KG1 (cell line): ENCODE data around the gene TMEFF2.

ENCODE experiments used
- DNase-seq: peaks from one replicate; lab custom pipeline; 2025; lab: John Stamatoyannopoulos, UW

Gene TMEFF2

DNA sequence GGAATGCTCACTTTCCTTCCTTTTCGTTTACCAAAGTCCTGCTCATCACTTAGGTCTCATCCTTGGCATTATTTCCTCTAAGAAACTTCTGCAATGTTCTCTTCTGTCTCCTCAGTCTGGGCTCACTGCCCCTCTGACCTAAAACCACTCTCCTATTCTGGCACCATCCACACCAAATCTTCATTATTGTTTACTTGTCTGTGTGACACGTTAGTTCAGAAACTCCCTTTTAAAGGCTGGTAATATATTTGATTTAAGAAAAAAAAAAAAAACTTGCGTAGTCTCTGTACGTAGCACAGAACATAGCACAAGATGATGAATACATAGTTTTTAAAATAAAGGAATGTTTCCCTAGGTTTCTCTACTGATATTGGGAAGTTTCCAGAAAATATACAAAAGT, 229.0 kb downstream of the TMEFF2 start:
- DNase-seq = no peak

DNA sequence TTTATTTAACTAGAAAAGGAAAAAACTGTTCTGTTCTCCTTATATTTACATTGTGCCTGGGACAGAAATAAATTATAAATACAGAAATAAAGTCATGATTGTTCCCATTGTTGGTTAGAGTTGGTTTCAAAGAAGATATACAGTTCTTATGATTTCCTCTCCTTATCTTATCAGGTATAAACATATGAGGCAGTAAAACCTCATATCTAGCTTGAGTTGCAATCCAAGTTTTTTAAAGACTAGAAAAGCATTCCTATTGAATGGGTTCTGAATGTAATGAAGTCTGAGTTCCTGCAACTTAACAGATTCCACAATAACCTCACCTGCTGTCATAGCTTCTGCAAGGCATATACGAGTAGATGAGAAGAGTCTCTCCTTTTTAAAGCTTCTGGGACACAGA, 233.2 kb downstream of the TMEFF2 start:
- DNase-seq = no peak

DNA sequence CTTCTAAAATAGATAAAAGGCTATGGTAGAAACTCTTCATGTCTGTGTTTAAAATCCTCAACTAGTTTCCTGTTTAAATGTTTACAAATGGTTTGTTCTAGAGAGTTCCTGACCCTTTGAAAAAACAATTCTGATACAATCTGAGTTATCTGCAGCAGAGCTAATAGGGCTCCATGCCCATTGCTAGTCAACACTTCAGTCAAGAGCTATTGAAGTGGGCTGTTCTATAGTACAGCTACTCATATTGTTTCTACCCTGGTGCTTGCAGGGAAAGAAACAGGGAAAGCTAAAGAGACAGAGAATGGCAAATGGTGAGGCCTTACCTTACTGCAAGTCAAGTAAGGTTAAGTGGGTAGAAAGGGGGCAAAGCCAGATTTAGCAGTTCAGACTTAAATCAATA, 235.5 kb downstream of the TMEFF2 start:
- no peak for DNase-seq

DNA sequence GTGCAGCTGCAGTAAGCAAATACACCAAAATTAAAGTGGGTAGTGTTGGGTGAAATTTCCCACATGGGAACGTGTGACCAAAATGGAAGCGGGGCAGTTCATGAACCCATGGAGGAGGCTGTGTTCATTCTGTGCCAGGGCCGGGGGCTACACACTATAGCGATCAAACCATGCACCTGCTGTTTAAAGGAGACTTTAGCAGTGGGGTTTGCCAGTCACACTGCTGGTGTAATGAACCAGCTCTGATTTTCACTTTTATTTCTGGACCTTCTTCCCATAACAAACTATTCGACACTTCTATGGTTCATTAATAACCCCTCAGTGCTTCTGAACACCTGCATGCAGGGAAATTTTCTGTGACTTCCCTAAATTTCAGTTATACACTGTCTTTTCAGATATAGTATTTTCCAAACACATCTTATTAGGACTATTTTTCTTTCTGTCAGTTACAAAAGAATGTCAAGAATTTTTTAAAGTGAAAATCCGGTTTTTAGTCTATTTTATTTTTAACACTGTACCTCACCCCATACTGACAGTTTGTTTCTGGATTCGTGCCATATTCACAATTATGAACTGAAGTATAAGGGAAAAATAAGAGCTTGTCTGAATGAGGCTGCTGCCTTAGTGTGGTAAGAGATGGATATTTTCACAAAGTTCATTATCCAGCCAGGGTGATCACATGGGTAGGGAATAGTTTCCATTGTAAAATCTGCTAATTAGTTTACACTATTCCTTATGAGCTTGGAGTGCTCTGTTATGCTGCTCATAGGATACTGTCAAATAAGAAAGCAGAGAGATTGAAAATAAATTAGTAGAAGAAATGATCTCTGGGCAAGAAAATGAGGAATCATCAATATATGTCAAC, 236.5 kb downstream of the TMEFF2 start:
- no peak for DNase-seq

DNA sequence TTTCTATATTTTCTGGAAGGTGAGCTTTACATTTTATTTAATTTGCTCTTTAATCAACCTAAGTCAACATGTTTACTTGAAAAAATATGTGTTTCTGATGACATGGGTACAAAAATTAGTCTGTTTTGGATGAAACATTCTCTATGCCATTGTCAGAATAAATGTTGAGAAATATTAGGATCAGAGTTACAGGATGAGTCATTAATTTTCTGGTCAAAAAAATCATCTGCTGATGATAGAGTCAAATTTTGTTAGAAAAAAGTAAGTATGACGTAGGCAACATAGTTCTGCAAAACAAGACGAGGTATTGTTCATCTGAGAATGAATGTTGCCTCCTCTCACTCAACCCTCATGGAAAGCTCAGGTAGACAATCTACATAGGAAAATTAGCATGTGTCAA, 240.3 kb downstream of the TMEFF2 start:
- DNase-seq = no peak

DNA sequence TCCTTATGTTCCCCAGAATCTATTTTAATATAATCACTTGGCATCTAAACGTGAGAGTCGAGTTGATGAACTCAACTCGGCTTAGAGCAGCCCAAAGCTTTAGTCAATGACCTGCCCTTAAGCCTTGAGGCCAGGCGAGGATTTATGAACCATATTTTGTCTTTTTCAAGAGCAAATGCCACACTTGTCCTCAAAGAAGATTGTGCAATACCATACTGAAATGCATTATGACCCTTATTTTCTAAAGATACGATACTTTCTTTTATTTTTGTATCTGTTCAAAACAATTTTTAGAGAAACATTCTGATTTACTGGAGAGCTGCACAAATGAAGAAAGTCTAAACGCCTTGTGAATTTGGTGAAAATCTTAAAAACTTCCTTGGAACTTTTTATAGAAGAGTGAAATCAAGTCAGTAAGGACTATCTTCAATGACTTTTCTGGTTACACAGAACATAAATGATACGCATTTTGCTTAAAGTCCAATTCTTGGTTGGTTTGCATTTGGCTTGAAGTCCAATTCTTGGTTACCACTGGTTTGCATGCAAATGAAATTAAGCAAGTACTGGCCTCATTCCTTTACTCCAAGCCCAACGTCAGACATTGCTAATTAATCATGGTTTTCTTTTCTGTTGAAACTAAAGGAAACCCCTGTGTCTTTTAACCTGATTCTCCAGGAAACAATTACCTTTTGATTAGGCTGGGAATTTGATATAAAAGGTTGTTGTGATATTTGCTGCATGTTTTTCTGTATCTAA, 242.0 kb downstream of the TMEFF2 start:
- no peak for DNase-seq

DNA sequence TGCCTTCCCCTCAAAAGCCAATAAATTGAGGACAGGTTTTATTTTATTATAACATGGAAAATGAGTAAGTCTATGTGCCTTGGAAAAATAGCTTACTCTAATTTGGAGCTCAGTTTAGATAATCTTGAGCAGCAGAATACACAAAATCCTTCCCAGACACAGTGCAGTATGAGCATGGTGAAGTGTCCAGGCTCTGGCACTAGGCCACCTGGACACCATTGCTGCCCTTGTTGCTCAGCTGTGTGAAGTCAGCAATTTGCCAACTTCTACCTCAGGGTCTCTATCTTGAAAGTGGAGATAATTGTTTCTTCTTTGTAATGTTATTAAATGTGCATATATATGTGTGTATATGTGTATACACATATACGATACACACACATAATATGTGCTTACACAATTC, 242.9 kb downstream of the TMEFF2 start:
- no peak for DNase-seq

DNA sequence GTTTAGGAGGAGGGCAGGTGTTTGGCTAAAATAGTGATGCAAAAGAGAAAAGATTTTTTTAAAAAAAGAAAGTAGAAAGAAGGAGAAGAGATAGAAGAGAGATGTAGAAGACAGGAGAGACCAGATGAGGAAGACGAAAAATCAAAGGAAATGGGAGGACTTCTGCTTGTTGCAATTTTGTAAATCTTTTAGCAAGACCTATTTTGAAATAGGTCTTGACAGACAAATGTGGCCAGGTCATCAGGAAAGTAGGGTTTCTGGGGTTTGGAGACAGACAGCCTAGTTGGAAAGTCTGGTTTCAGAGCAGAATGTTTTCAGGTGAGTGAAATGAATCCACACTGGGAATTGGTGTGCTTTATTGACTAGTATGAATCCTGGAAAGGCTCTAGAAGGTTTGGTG, 243.4 kb downstream of the TMEFF2 start:
- DNase-seq = no peak

DNA sequence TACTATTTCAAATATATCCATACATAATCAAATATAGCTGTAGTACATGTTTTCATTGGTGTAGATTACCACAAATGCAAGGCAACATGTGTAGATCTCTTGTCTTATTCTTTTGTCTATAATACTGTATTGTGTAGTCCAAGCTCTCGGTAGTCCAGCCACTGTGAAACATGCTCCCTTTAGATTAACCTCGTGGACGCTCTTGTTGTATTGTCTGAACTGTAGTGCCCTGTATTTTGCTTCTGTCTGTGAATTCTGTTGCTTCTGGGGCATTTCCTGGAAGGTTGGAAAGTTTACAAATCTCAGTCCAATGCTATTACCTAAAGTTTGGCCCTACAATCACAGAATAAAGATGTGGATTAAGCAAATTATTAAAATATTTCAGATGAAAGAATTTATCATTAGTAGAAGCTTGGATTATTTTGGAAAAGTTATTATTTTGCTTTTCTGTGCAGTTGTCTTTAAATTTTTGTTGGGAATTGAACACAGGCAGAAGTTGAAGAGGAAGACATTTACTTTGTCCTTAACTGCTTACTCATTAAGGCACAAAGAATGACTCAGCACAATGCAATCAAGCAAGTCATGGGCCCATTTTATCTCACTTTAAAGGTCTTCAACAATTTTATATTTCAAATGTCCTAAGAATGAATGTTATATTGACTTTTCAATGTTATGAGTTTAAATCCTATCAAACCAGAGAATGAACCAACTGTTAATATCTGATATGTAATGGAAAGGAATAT, 244.4 kb downstream of the TMEFF2 start:
- no peak for DNase-seq

DNA sequence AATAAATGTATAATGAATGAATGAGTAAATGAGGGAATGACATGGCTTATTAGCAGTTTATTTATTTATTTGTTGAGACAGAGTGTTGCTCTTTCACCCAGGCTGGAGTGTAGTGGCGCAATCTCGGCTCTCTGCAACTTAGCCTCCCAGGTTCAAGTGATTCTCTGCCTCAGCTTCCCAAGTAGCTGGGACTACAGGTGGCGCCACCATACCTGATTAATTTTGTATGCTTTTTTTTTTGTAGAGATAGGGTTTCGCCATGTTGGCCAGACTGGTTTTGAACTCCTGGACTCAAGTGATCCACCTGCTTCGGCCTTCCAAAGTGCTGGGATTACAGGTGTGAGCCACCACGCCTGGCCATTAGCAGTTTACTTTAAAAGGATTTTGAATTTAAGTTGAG, 247.5 kb downstream of the TMEFF2 start:
- no peak for DNase-seq

DNA sequence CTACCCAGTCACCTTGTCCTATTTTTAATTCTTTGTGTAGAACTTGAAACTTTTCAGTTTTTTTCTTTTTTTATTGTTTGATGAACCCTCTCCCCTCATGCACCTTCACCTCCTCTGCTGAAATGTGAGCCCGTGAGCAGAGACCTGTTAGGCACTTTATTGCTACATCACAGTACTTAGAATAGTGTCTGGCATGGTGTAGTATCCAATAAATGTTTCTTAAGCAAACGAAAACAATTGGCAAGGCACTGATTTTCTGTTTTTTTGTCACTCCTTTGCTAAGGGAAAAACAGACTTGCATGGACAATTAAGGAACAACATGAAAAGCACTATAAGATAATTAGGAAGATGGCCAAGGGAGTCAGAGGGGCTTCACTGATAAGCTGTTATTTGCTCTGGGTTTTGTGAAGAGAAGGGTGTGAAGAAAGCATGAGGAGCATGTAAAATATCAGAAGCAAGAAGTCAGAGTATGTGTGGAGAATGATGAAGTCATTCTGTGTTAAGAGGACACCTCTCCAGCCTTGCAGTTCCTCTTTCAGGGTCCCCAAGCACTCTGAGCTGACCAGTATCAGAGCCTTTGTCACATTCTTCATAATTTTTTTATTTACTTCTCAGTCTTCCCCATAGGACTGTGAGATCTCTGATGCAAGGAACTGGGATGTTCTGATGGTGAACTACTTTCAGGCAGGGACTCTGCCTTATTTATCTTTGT, 248.1 kb downstream of the TMEFF2 start:
- DNase-seq = no peak

DNA sequence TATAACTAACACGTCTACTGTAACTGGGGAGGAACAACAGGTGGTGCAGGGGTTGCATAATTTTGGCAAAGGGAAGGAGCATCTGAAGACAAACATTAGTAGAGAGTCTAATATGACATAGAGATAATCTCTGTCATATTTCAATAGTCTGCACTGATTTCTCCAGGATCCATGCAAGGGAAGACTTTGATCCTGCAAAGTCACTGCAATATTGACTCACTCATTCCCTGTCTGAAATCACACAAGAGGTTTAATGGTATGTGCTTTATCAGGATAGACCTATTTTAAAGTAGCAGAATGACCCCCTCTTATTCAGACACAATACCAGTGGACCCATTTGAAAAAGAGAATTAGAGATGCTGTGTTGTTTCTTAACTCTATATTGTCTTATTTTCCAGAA, 249.1 kb downstream of the TMEFF2 start:
- no peak for DNase-seq

DNA sequence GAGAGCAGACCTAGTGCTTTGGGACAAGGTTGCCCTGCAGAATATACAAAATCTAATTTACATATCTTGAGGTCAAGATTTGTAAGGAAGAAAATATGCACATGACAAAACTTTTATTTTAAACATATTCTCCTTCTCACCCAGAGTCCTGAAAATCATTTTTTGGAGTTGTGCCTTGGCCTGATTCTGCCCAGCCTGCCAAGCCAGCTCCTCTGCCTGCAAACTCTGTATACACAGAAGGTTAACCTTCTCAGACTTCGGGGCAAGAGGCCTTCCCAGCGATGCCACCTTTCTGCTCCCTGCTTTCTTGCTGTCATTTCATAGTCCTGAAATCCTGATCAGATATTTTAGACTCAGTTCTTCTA, 252.0 kb downstream of the TMEFF2 start:
- no peak for DNase-seq

DNA sequence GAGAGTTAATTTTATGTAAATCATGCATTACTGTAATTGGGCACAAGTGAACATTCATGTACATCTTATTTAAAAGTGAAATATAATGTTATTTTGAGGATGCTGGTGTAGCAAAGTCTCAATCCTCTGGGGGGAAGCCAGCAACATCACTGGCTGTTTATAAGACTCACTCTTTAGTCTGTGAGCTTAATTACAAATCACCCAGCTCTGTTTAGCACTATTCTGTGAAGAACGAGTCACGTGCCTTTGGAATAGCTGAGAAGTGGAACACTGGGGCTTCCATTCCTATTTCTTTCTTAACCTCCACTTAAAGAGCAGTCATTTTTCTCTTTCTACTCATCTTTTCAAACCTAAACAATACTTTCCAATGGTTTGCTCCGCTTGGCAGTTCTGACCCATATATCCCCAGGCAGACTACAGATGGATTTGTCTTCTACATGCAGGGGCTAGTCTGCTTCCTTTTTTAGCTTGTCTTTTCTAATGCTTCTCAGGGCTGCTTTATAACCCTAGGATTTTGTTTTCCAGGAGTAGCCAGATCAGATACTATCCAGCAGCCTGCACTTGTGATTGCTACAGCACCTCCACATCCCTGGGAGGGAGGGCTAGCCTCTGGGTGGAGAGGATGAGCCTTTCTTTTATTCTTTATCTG, 252.5 kb downstream of the TMEFF2 start:
- no peak for DNase-seq

DNA sequence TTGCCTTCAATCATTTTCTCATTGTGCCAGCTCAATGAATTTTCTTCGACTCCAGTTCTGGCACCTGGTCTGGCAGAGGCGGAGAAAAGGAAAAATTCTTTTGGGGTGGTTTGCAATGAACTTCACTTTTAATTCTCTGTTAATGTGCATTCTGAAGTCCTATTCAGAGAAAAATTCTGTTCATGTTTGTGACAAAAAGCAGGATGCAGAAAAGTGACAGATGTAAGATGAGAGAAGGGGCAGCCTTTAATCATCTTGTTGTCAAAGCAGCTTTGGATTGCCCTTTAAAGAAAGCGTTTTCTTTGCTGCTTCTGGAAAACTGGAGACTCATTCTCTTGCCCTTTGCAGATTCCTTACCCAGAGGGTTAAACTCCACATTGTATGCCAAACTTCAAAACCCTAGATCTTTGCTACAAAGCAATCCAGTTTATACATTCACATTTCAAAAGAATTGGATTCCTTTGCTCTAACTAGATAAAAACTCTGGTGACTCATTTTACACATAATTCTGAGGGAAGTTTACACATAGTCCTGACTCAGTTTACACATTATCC, 253.3 kb downstream of the TMEFF2 start:
- DNase-seq = no peak

DNA sequence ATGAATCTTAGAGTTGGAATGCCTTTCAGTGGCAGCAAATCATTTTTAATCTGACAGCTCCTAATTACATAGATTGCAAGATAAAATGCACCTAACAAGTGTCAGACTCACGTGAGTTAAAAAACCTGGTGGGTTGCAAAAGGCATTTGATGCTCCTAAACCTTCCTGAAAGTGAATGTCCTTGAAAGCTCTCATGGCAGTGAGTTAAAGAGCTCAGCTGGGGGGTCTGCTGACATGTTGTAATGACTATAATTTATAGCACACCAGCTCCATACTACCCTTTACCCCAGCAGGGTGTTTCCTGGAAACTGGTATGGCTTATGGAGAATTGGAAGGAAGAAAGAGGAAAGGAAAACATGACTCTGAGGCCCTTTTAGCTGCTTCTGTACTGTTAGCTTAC, 256.0 kb downstream of the TMEFF2 start:
- DNase-seq = no peak

DNA sequence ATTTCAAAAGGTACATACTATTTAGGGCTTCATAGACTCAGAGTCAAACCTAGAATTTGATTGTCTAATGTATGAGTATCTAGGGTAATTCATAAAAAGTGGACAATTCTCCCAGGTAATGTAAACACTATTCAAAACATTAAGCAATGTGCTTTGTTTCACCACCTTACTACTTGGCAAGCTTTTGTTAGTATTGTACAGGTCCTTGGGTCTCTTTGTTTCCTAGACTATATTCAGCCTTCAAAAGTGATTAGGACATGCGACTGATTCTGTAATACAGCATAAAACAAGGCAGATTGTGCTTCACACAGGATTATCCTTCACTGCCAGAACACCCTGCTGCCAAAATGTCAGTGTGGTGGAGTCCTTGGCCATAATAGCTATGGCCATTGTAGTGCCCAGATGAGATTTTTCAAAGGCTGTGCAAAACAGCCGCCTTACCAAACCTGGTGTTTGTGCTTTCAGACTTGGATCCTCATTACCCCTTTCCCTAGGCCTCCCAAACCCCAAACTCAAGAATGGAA, 257.8 kb downstream of the TMEFF2 start:
- DNase-seq = no peak

DNA sequence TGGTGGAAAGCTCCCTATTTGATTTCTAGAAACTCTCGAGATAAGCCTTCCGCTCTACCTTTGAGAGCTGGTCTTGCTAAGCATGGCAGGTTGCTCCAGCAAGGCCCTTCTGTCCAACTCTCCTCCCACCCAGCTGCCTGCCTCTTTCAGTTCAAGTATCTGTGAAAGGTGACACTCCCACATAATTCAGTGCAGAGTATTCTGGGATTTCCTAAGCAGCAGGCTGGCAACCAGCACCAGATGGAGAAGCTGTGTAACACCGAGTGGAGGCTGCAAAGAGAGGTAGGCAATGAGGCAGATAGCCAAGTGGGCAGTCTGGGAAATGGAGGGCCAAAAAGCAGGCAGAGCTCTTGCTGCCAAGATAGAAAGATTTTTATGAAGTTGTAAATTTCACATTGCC, 259.5 kb downstream of the TMEFF2 start:
- DNase-seq = no peak

DNA sequence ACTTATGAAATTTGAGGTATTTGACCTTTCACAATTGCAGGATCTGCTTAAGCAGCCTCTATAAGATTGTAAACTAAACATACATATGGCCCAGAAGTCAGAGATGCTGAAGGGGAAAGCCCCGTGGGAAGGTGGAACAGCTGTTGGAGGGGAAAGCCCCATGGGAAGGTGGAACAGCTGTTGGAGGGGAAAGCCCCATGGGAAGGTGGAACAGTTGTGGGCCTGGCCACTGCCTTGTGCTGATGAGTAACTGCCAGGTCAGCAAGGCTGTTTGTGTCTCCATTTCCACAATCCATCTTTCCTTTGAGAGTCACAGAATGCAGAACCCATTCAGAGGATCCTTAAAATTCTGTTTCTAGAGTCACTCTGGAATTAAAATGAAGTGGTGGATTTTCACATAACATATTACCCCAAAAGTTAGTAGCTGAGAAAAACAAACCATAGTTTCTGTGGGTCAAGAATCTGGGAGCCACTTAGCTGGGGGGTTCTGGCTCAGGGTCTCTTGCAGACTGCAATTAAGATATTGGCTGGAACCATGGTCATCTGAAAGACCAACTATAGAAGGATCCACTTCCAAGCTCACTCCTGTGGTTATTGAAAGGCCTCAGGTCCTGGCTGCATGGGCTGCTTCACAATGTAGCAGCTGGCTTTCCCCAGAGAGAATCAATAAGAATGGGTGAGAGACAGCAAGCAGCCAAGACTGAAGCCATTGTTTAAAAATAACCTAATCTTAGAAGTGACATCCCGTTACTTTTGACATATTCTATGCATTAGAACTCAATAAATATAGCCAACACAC, 261.2 kb downstream of the TMEFF2 start:
- no peak for DNase-seq

DNA sequence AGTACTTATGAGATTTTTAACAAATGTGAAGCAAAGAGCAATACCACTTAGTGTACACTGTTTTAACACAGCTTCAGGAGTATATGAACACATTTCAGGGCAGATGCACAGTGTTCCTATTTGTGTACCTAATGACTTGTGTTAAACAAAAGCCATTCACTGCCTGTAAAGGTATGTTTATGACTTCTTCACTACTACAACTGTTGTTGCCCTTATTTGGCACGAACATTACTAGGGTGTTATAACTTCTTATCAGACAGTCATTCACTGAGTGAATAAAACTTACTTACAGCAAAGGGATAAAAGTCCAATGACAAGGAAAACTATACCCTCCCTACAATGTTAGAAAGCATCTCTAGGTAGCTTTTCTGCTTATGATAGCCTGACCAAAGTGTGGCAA, 262.4 kb downstream of the TMEFF2 start:
- DNase-seq = no peak
